GM12875 (cell line): Measurements from ENCODE around the gene PIGA.

Experiments
- H3K4me3 ChIP-seq: one replicate; pipeline ENCODE4 v1.5.1; 2011; ENCODE audit warnings: low read depth, low read length, control low read depth
- CTCF ChIP-seq: IDR thresholded peaks from 2 replicates; pipeline ENCODE4 v1.5.1; 2011; ENCODE audit warnings: low read depth, mild to moderate bottlenecking, control low read depth, inconsistent platforms, low read length, moderate library complexity, borderline replicate concordance; ENCODE audit not compliant: insufficient read depth

PIGA gene

GRCh38 chrX:15335135-15336022 lies at the start of gene PIGA:
TSS of gene PIGA (minus strand) at chrX:15335523. CDS start at chrX:15331930, 3,593 bp downstream.
- TF ChIP-seq CTCF: no peak
- peak within 1 kb of the TSS; percentile 74 for H3K4me3 ChIP-seq

- H3K4me3 ChIP-seq: no peak within 1 kb of the TSS
- TF ChIP-seq CTCF: no peak
Observed at GRCh38 chrX:15384304-15384703, 49.0 kb upstream of the PIGA start, which contains the start of gene VEGFD. TSS of gene VEGFD (minus strand) at chrX:15384413. CDS start at chrX:15383946, 467 bp downstream.

- no peak overlapping the region for H3K4me3 ChIP-seq
- TF ChIP-seq CTCF: 0 out of 2 replicates have a peak, but pooled peaks have one; percentile 9
Observed at GRCh38 chrX:15382813-15383212, 47.5 kb upstream of the PIGA start.

GRCh38 chrX:15376956-15377355 lies 41.6 kb upstream of the PIGA start:
- no peak for TF ChIP-seq CTCF
- no peak overlapping the region for H3K4me3 ChIP-seq

- no peak overlapping the region for H3K4me3 ChIP-seq
- TF ChIP-seq CTCF: no peak
Observed at GRCh38 chrX:15373976-15374375, 38.7 kb upstream of the PIGA start.

GRCh38 chrX:15366506-15367352 lies 31.4 kb upstream of the PIGA start:
- no peak for TF ChIP-seq CTCF
- no peak overlapping the region for H3K4me3 ChIP-seq

GRCh38 chrX:15359701-15360100 lies 24.4 kb upstream of the PIGA start:
- H3K4me3 ChIP-seq: no peak overlapping the region
- no peak for TF ChIP-seq CTCF
